Measurements from ENCODE around the gene KCNE4. TPM values are rescaled to one million over a fixed set of nuclear protein-coding genes. Genes with fewer than 3 reads are reported as not detected.

KCNE4 gene
- total RNA-seq, 1 experiment from 2014 or later: 13.8 TPM

- no peak for DNase-seq (ENCODE audit: low read depth)
Observed at GRCh38 chr2:223086370-223086981, 34.5 kb downstream of the KCNE4 start.

- no peak for DNase-seq (ENCODE audit: low read depth)
Observed at GRCh38 chr2:223087466-223087865, 35.5 kb downstream of the KCNE4 start.

- no peak for DNase-seq (ENCODE audit: low read depth)
Observed at GRCh38 chr2:223088866-223089265, 36.9 kb downstream of the KCNE4 start.

- no peak for DNase-seq (ENCODE audit: low read depth)
Observed at GRCh38 chr2:223090039-223090438, 38.0 kb downstream of the KCNE4 start.

- no peak for DNase-seq (ENCODE audit: low read depth)
Observed at GRCh38 chr2:223090540-223091235, 38.7 kb downstream of the KCNE4 start.

GRCh38 chr2:223092667-223093066 is 40.7 kb downstream of the KCNE4 start:
- DNase-seq (ENCODE audit: low read depth): no peak

GRCh38 chr2:223093436-223094241 is 41.6 kb downstream of the KCNE4 start:
- peak; percentile 99 for DNase-seq (ENCODE audit: low read depth)

DNA sequence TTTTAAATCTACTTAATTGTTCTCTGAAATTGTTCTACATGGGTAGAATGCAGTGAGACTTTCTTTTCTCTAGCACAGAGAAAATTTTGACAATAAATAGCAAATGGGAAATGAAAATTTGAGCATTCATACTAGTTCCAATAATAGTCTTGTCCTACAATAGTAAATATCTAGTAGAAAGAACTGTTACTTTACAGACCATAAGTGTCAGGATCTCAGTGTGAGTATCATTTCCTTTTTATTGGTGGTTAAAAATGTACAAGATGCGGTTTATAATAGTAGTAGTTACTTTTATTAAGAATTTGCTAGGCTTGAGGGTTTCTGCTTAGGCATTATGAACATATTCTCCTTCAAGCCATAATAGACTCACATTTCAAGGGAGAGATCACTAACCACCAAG is 43.2 kb downstream of the KCNE4 start:
- DNase-seq (ENCODE audit: low read depth): no peak

- DNase-seq (ENCODE audit: low read depth): no peak
Observed at GRCh38 chr2:223096235-223096970, 44.4 kb downstream of the KCNE4 start.

- DNase-seq (ENCODE audit: low read depth): no peak
Observed at GRCh38 chr2:223097888-223098383, 45.9 kb downstream of the KCNE4 start.

GRCh38 chr2:223099561-223099960 is 47.6 kb downstream of the KCNE4 start:
- no peak for DNase-seq (ENCODE audit: low read depth)

- DNase-seq (ENCODE audit: low read depth): peak; percentile 91
Observed at GRCh38 chr2:223100061-223100511, 48.1 kb downstream of the KCNE4 start.

GRCh38 chr2:223101340-223102039 is 49.5 kb downstream of the KCNE4 start:
- DNase-seq (ENCODE audit: low read depth): peak; percentile 67

DNA sequence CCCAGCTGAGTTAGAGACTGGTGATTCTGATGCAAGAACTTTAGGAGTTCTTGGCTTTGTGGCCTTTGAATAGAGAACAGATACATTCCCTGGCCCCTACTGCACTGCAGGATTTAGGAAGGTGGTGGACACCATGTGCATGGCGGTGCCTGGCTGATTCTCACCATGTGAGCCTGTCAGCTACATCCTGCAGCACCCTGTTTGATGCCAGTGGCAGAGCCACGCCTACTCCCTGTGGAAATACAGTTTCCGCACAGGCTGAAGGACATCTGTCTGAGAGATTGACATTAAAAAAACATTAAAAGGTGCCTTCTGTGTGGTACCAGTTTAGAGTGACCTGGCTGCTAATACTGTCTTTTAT is 50.0 kb downstream of the KCNE4 start:
- no peak for DNase-seq (ENCODE audit: low read depth)

DNA sequence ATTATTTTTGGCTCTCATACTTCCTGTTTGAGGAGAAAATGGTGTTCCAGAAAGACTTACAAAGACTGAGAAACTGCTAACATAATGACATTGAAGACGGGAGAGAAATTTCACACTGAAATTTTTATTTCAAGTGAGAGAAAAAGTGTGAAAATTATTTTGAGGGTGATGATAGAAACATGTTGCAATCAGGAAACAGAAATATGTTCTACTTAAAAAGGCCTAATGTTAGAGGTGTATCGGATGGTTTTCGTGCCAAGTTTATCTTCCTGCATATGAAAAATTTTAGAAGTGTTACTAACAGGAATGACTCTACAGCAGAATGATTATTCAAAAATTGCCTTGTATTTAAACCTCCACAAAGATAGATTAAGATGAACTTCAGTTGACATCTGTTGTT is 50.5 kb downstream of the KCNE4 start:
- DNase-seq (ENCODE audit: low read depth): no peak

DNA sequence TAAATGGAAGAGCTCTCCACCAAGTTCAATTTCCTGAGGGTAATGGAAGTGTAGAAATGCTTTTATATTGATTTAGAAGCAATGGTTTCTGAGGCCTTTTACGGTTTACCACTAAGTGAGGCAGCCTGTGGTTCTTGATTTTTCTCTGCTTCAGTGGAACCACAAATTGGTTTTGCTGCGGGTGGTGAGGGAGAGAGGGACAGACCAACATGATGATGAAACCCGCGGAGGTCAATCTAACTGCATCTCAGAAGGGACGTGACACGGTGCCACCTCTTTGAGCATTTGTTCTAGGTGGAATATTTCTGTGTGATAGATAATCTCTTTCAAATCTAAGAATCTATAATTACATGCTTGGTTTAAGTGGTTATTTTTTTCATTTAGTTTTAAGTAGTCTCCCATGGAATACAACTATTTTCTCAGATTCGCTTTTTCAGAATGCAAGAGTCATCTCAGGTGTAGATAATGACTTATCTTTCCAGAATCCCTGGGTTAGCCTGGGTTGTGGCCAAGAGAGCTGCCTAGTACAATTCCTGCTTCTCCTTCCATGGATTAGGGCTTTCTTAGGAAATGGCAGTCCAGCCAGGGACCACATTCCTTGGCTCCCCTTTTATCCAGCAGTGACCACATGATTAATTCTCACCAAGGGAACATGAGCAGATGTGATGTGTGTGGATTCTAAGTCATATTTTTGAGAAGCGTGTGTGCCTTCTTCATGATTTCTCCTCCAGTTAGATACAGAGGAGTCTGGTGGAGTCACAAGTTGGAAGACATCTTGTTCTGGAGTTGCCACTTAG is 52.5 kb downstream of the KCNE4 start:
- DNase-seq (ENCODE audit: low read depth): peak; percentile 63

Measured in RPMI7951 (cell line).